Stimulated activated CD8-positive, alpha-beta memory T cell treated with anti-CD3 and anti-CD28 coated beads, Interleukin-12 subunit alpha, Interleukin-12 subunit beta, amount 100 ng/mL, for 24 hours (primary cell): ENCODE measurements around the gene CAV1.

ENCODE experiments used
- DNase-seq: peaks from one replicate; pipeline ENCODE4 v3.0.0-alpha.2; 2020; ENCODE audit errors: extremely low read depth

The CAV1 gene

GRCh38 chr7:116530107-116530820, 5.4 kb downstream of the CAV1 start:
- no peak for DNase-seq

GRCh38 chr7:116532102-116532688, 7.4 kb downstream of the CAV1 start:
- no peak for DNase-seq

GRCh38 chr7:116534790-116535189, 10.0 kb downstream of the CAV1 start:
- no peak for DNase-seq

GRCh38 chr7:116535416-116535815, 10.6 kb downstream of the CAV1 start:
- no peak for DNase-seq

- no peak for DNase-seq
Measured at GRCh38 chr7:116538138-116538537, 13.3 kb downstream of the CAV1 start.

GRCh38 chr7:116539879-116540278, 15.0 kb downstream of the CAV1 start:
- DNase-seq = no peak

GRCh38 chr7:116540743-116541142, 15.9 kb downstream of the CAV1 start:
- DNase-seq = no peak

GRCh38 chr7:116541951-116542350, 17.1 kb downstream of the CAV1 start:
- DNase-seq = no peak

- no peak for DNase-seq
Measured at GRCh38 chr7:116542618-116543017, 17.8 kb downstream of the CAV1 start.

GRCh38 chr7:116543664-116544063, 18.8 kb downstream of the CAV1 start:
- DNase-seq = no peak

GRCh38 chr7:116544487-116544886, 19.7 kb downstream of the CAV1 start:
- no peak for DNase-seq

GRCh38 chr7:116545411-116545993, 20.7 kb downstream of the CAV1 start:
- DNase-seq = no peak

- DNase-seq = no peak
Measured at GRCh38 chr7:116546054-116546453, 21.2 kb downstream of the CAV1 start.

GRCh38 chr7:116546916-116547315, 22.1 kb downstream of the CAV1 start:
- no peak for DNase-seq

- no peak for DNase-seq
Measured at GRCh38 chr7:116547347-116547746, 22.5 kb downstream of the CAV1 start.

- DNase-seq = no peak
Measured at GRCh38 chr7:116548506-116548905, 23.7 kb downstream of the CAV1 start.

GRCh38 chr7:116549370-116549769, 24.5 kb downstream of the CAV1 start:
- no peak for DNase-seq

- no peak for DNase-seq
Measured at GRCh38 chr7:116551692-116552091, 26.9 kb downstream of the CAV1 start.

GRCh38 chr7:116552602-116553001, 27.8 kb downstream of the CAV1 start:
- no peak for DNase-seq

GRCh38 chr7:116553168-116553964, 28.5 kb downstream of the CAV1 start:
- DNase-seq = no peak

GRCh38 chr7:116554436-116554835, 29.6 kb downstream of the CAV1 start:
- DNase-seq = no peak

GRCh38 chr7:116554911-116555310, 30.1 kb downstream of the CAV1 start:
- no peak for DNase-seq
